Measurements from ENCODE around the gene PDGFA.

GRCh38 chr7:549066-549890, 29.6 kb upstream of the PDGFA start:
- no peak for TF ChIP-seq CTCF (optimal IDR thresholded peaks at IDR 0.05 in 1 of 3, IDR thresholded peaks at IDR 0.05 in 1 of 3, conservative IDR thresholded peaks at IDR 0.05 in 1 of 3; ENCODE audit: extremely low read depth in 1 of 3, insufficient read depth in 2 of 3, low read length in 3 of 3)
- no peak for TF ChIP-seq EZH2 (IDR thresholded peaks at IDR 0.05; ENCODE audit: low read length)
